GM11168 (cell line): Measurements from ENCODE around the gene YWHAQ.
"Not testable (repeated sequence)": the region's sequence is repeated elsewhere in the genome, so short reads cannot be mapped to it uniquely, and the experiment has no call there.

Experiments used
- in situ Hi-C: fragments of 300-500 bp; cut with MboI; formaldehyde crosslinking; loops from one replicate; pipeline ENCODE4 v1.12.0; 2022; ENCODE audit warnings: low sequenced_read_pairs; ENCODE audit not compliant: unreplicated experiment

The YWHAQ gene

DNA sequence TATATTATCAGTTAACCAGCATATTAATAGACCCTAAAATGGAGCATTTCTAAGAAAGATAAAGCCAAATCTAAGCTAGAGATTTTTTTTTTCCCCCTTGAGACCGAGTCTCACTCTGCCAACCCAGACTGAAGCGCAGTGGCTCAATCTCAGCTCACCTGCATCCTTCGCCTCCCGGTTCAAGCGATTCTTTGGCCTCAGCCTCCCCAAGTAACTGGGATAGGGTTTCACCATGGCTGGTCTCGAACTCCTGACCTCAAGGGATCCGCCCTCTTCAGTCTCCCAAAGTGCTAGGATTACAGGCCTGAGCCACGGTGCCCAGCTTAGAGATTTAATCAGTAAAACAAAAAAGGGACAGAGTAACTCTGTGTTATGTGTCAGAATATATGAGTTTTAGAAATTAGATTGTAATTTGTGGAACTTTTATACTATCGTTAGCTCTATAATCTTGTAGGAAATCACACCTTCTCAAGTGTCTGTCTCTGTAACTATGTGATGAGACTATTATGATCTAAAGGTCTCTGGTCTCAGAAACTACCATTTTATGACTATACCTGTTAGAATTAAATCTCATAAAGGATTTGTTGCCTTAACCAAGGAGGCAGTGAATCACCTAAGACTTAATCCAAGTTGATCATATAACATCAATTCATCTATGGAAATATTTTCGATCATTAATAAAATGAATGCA lies 34.0 kb downstream of the YWHAQ start:
- in situ Hi-C loops, result no loop called here

DNA sequence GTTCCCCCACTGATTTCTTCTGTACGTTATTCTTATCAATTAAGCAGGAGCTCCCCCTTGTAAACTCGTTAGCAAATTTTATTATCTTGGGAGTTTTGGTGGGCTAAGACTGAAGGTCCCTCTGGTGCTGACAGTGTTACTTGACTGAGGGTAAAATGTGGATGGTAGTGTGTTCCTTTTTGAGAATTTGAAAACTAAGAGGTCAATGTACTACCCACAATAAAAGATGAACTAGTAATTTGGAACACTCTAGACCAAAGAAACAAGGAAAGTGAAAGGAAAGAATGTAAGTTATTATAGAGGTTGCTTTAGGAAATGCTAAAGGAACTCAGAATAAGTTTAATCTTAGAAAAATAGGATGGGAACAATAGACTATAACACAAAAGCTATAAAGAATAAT lies 35.1 kb downstream of the YWHAQ start:
- in situ Hi-C loops, result no loop called here

DNA sequence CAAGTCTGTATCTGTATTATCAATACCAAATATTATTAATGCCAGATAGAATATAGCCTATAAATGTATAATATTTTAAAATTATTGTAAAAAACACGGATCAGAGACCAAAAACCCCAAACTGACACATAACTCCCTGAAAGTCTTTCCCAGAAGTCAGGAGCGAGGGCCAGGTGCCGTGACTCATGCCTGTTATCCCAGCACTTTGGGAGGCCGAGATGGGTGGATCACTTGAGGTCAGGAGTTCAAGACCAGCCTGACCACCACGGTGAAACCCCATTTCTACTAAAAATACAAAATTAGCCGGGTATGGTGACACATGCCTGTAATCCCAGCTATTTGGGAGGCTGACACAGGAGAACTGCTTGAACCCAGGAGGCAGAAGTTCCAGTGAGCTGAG lies 35.5 kb downstream of the YWHAQ start:
- in situ Hi-C loops, result not testable (repeated sequence)

DNA sequence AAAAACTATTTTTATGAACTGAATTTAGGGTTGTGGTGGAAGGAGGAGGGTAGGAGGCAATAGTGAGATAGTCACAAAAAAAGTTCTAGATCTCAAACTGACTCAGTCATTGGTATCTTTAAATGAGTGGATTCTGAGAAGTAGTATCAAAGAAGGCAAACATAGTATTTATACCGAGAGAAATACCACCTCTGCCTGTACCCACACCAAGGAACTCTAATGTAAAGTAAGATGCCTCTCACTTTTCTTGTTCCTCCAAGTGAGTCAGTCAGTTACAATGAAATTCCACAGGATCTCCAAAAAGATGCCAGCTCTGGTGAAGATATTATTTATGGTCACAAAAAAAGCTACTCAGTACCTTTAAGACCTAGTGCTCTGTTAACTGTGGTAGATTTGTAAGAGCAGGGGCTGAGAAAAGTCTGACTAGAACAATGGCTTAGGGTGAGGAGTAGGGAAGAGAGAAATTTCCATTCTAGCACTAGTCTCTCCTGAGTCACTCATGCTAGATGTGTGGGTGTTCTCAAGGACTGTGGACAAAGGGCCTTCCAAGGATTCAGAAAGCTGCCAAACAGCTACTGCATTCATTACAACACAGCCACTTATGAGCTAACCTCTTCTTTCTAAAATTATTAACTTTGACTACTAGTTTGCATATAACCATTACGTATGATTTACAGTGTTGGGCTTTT lies 36.3 kb downstream of the YWHAQ start:
- in situ Hi-C loops, result no loop called here

DNA sequence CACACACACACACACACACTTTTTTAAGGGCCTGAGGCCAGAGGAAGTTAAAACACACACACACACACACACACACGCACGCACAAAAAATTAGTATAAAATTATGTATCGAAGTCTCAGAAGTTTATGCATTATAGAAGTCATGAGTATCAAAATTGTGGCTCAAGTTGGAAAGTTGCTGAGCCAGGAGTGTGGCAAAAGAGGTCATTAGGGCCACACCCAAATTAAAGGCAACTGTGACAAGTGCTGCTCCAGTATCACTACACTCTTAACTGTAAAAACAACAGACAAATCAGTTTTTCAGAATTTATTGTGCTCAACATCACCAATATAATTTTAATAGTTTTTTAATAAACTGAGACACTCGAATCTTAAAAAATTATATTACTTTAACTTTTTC lies 36.9 kb downstream of the YWHAQ start:
- in situ Hi-C loops, result no loop called here

DNA sequence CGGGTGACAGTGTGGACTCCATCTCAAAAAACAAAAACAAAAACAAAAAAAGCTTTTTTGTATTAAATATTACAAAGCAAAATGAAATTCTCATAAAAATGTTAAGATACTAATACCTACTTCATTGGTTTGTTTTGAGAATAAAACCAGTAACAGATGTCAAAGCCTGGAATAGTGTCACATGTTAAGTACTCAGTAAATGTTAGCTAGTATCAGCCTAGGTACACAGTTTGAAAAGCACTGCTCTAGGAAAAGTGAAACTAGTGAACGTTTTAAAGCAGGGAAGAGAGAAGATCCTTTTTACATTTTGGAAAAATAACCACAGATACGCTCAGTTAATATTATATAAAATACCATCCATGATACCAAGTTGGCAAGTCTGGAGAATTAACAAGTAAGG lies 38.1 kb downstream of the YWHAQ start:
- in situ Hi-C loops, result no loop called here

DNA sequence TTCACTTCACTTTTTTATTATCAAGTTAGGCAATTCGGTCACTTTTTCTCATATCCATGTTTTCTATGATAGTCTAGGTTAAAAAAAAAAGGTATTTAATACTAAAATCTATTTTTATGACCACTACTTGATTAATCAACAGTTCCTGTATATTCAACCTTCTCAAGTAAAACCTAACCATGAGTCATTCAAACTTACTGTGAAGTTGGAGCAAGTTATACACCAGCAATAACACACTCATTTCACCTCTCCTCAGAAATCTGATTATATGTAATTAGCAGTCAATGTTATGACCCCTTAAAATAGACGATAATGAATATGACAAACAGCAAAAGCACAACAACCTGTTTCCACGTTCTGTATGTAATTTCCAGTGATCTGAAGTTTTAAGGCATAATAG lies 40.2 kb downstream of the YWHAQ start:
- in situ Hi-C loops, result no loop called here

DNA sequence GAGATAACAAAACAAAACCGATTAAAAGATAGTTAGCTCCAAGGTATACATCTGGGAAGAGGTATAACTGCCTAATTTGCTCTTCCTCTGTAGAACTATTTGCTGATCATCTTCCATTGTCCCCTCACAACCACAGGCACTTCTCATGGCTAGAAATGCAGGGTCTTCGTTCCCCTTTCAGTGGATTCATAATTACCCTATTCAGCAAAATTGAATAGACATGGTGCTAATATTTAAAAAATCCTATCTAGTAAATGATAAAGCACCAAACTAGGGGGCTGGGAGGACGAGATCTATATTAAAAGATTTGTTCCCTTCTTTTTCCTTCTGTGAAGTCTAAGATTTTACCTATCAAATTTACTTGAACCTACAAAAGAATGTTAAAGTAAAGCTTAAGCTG lies 44.3 kb downstream of the YWHAQ start:
- in situ Hi-C loops, result no loop called here

DNA sequence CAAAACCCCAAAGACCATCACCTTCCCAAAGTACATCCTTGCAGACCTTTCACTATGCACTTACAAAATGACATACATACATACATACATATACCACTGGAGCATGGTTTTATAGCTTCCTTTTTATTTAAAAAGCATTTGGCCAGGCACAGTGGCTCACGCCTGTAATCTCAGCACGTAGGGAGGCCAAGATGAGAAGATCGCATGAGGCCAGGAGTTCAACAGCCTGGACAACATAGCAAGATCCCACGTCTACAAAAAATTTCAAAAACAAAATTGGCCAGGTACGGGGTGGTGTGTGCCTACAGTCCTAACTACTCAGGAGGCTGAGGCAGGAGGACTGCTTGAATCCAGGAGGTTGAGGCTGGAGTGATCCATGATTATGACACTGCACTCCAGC lies 45.3 kb downstream of the YWHAQ start:
- in situ Hi-C loops, result no loop called here

DNA sequence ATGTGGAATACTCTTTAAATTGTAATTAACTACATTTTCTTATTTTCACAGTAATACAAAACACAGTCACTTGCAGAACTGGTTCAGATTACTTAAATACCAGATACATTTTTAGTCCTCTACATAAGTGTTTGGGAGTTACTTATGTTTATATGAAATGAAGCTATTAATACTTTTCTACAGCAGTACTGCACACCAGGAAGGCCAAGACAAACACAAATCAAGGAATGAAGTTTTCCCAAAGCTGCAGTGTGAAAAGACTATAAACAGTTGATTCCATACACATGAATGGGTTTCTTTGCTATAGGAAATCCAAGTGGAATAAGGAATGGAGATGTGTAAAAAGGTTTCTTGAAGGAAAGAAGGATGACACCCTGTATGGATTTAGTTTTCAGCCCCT lies 45.9 kb downstream of the YWHAQ start:
- in situ Hi-C loops, result not testable (repeated sequence)

DNA sequence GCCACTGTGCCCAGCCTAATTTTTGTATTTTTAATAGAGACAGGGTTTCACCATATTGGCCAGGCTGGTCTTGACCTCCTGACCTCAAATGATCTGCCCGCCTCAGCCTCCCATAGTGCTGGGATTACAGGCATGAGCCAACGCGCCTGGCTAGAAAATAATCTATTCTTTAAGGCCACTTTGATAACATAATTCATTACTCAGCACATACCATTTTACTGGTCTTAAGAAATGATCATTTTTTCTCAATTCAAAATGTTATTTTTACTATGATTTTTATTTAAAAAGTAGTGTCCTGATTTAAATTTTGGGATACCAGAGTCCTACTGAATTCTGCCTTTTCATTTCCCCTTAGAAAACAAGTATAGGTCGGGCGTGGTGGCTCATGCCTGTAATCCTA lies 48.2 kb downstream of the YWHAQ start:
- in situ Hi-C loops, result no loop called here

DNA sequence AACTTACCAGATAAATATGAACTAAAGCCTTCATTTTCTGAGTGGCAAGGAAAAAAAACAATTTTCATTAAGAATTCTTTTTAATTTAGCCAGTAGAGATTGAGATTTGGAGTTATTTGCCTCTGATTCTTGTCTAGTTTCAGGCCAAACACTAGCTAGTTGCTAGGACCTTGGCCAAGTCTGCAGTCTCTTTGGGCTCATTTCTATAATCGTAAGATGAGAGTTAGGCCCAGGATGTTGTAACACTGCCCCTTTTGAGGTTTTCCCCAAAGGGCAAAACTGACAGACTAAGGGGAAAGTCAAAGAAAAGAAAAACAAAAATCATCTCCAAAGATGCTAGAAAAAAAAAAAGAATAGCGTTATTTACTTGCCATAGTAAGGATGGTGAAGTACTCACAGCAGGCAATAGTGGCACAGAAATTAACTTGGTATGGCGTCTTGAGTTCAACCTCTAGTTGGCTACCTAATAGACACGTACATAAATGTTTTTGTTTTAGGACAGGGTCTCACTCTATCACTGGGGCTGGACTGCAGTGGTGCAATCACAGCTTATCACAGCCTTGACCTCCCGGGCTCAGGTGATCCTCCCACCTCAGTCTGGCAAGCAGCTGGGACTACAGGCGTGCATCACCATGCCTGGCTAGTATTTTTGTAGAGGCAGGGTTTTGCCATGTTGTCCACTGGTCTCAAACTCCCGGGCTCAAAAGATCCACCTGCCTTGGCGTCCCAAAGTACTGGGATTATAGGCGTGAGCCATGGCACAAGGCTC lies 52.1 kb downstream of the YWHAQ start:
- in situ Hi-C loops, result no loop called here

DNA sequence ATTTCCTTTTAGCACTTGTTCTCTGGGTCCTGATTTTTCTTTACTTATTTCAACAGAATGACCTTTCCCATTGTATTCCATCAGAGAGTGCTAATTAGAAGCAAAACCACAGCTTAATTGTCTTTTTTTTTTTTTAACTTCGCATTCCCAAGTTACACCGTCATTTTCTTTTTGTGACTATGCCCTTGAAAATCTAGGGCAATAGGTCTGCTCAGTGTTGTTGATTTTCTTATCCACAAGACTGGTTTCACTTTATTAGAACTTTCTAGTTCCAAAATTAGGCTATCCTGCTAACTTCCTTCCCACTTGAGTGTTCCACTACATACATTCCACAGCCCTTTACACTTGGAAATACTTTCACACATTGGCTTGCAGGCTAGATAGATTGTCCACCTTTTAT lies 56.5 kb downstream of the YWHAQ start:
- in situ Hi-C loops, result no loop called here

DNA sequence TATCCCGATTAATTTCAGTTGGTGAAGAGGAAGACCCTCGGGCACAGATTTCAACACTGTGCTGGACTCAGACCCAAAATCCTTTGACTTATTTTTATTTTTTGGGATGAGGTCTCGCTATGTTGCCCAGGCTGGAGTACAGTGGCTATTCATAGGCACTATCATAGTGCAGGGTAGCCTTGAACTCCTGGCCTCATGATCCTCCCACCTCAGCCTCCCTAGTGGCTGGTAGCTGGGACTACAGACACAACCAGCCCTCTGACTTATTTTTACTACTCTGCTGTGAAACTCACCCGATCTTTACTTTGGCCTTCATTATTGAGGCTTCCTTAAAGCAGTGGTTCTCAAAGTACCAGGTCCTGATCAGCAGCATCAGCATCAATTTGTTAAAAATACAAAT lies 57.0 kb downstream of the YWHAQ start:
- in situ Hi-C loops, result no loop called here

DNA sequence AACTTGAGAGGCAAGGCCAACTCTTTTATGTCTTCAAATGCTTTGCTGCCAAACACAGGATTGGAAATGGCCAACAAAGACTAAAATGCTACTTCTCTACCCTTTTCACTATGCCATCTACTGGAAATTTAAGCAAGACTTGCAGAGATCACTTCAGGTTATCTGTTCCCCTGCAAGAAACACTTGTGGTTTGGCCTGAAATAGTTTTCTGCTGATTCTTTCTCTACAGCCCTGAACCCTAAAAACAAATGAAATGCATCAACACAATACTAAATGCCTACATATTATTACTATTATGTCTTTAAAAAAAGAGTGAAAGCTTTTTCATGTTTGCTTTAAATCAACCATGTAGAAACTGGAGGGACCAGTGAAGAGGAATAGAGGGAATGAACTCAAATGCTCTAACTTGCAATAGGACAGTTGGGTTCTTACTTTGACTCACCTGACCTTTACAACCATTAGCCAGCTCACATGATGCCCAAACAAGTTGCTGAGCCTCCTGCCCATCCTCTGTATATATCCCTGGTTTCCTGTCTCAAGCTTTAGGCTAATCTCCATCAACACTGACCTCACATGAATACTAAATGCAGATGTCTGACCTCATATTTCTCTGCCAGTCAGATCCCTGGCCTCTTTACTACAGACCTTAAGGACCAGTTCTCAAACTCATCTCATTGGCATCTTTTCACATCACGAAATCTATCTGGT lies 57.6 kb downstream of the YWHAQ start:
- in situ Hi-C loops, result no loop called here

DNA sequence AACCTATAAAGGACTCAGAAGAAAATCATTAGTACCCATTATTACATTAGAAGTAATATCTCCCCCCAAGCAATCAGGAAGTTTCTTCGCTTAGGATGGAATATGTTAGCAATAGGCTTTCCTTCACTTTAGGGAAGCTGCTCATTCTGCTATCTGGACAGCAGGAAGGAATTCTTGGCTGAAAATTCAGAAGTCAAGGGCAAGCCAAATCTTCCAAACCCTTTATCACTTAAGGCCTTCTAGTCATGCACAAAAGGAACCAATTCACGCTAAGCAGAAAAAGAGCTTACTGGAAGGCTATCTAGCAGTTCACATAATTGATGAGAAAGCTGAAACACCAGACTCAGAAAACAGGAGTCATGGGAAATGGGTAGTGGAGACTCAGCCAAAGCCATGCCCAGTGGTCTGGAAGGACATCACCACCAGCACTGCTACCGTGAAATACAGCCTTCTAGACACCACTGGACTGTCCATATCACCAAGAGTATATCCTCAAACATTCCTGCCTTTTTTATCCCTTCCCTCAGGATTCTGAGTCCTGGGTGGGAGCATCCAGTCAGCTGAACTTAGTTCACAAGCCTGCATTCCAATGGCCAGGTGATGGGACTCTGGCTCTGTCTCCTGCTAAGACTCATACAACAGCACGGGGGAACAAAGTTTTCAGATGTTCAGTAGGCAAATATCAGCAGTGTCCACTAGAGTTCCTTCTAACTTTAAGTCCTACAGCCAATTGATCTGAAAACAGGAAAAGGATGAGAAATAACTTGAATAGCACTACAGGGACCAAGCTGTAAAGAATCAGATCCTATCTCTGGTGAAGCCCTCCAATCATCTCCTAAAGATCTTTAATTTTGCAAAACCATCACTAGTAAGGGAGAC lies 60.4 kb downstream of the YWHAQ start:
- in situ Hi-C loops, result no loop called here

DNA sequence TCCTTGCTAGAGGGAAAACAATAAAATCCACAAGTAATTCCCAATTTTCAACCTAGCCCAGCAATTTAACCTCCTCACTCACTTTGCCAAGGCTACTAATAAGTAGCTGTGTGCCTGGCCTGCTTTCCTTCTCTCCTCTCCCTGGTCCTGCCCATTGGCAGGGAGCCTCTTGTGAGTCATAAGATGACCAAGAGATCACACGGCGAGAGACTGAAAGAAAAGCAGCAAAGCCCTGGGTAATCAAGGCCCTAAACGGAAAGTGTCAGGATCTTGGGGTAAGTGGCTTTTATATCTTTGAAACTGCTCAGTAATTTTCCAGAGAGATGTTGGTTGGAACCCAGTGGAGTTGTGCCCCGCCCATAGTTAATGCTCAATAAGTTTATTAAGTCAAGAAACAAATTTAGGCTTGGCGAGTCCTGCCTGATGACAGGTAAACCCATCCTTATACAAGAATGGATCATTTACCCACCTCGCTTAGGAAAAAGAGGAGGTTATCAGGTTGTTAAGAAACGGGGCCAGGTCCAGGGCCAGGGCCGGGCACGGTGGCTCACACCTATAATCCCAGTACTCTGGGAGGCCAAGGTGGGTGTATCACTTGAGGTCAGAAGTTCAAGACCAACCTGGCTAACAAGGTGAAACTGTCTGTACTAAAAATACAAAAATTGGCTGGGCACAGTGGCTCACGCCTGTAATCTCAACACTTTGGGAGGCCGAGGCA lies 65.2 kb downstream of the YWHAQ start:
- in situ Hi-C loops, result no loop called here

DNA sequence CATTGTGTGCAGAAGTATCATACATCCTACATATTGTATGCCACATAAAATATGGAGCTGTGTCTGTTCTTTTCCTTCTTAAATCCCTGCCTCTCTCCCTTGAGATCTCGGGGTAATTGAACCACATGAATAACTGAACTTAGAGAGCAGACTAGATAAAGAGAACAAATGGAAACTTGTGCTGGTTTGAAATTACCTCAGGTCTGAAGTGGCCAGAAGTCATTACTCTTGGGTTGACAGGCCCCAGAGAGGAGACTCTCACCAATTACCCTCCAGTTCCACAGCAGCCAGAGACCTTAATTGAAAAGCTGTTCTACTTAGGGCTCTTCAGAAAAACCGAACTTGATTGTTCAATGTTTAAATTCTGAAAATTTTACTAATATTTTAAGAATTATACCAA lies 70.2 kb downstream of the YWHAQ start:
- in situ Hi-C loops, result no loop called here

DNA sequence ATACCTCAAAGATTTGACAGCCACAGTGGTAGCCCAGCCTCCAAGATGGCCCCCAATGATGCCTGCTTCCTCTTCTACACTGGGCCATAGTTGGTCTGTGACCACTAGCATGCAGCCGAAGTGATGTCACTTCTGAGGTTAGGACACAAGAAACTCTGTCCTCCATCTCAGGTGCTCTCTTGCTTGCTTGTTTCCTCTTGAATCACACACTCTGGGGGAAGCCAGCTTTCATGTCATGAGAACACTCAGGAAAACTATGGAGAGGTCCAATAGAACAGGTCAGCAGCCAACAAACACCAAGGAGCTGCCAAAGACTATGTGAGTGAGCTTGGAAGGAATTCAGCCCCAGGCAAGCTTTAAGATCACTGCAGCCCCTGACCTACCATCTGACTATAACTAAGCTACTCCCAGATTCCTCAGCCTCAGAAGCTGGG lies 71.8 kb downstream of the YWHAQ start:
- in situ Hi-C loops, result no loop called here
